Measurements from ENCODE around the gene DIPK1A.

DIPK1A gene

GRCh38 chr1:92808381-92808780 lies 152.9 kb downstream of the DIPK1A start:
- no peaks in the 10 kb centered on the region for H3K36me3 ChIP-seq (ENCODE audit: insufficient read depth, low read length)
- no peak overlapping the region for H2AFZ ChIP-seq (ENCODE audit: low read length)
- H3K9me3 ChIP-seq (ENCODE audit: low read length): peaks cover 7% of the 10 kb centered on the region
- TF ChIP-seq CTCF (IDR thresholded peaks at IDR 0.05; ENCODE audit: low read length) (no peak), EZH2 (IDR thresholded peaks at IDR 0.05; ENCODE audit: borderline replicate concordance, low read length) (no peak)
- no peaks in the 10 kb centered on the region for H3K79me2 ChIP-seq (ENCODE audit: insufficient read depth, low read length)
- H3K9ac ChIP-seq (ENCODE audit: low read length): no peak overlapping the region
- no peaks in the 10 kb centered on the region; the same call in 1 of the 2 replicates for H3K27me3 ChIP-seq (ENCODE audit: insufficient read depth, low read length)
- no peak overlapping the region for H3K27ac ChIP-seq (ENCODE audit: low read depth, low read length, poor library complexity, severe bottlenecking)
- no peaks in the 10 kb centered on the region for H3K9me2 ChIP-seq (ENCODE audit: low read depth, low read length)
- H3F3A ChIP-seq (ENCODE audit: insufficient read depth, low read length): no peaks in the 10 kb centered on the region
- H3K4me2 ChIP-seq (ENCODE audit: low read length): no peak overlapping the region
- no peak overlapping the region for H3K4me3 ChIP-seq (ENCODE audit: low read depth, low read length, poor library complexity, severe bottlenecking)
- no peaks in the 10 kb centered on the region for H4K20me1 ChIP-seq (ENCODE audit: insufficient read depth, low read length)
- H3K4me1 ChIP-seq (ENCODE audit: insufficient read depth, low read length, severe bottlenecking): no peaks in the 10 kb centered on the region

- H3K27ac ChIP-seq (ENCODE audit: low read depth, low read length, poor library complexity, severe bottlenecking): no peak overlapping the region
- H4K20me1 ChIP-seq (ENCODE audit: insufficient read depth, low read length): no peaks in the 10 kb centered on the region
- no peaks in the 10 kb centered on the region for H3F3A ChIP-seq (ENCODE audit: insufficient read depth, low read length)
- H3K36me3 ChIP-seq (ENCODE audit: insufficient read depth, low read length): no peaks in the 10 kb centered on the region
- no peaks in the 10 kb centered on the region for H3K79me2 ChIP-seq (ENCODE audit: insufficient read depth, low read length)
- TF ChIP-seq CTCF (IDR thresholded peaks at IDR 0.05; ENCODE audit: low read length) (no peak), EZH2 (IDR thresholded peaks at IDR 0.05; ENCODE audit: borderline replicate concordance, low read length) (no peak)
- no peaks in the 10 kb centered on the region; the same call in 1 of the 2 replicates for H3K27me3 ChIP-seq (ENCODE audit: insufficient read depth, low read length)
- H3K4me2 ChIP-seq (ENCODE audit: low read length): no peak overlapping the region
- no peak overlapping the region for H3K4me3 ChIP-seq (ENCODE audit: low read depth, low read length, poor library complexity, severe bottlenecking)
- no peak overlapping the region for H2AFZ ChIP-seq (ENCODE audit: low read length)
- H3K9me3 ChIP-seq (ENCODE audit: low read length): peaks cover 7% of the 10 kb centered on the region
- no peaks in the 10 kb centered on the region for H3K4me1 ChIP-seq (ENCODE audit: insufficient read depth, low read length, severe bottlenecking)
- no peaks in the 10 kb centered on the region for H3K9me2 ChIP-seq (ENCODE audit: low read depth, low read length)
- H3K9ac ChIP-seq (ENCODE audit: low read length): no peak overlapping the region
These were observed 156.0 kb downstream of the DIPK1A start for GRCh38 chr1:92805216-92805615.

GRCh38 chr1:92804721-92805201 lies 156.5 kb downstream of the DIPK1A start:
- no peaks in the 10 kb centered on the region for H4K20me1 ChIP-seq (ENCODE audit: insufficient read depth, low read length)
- H3K4me2 ChIP-seq (ENCODE audit: low read length): no peak overlapping the region
- peaks cover 7% of the 10 kb centered on the region for H3K9me3 ChIP-seq (ENCODE audit: low read length)
- no peaks in the 10 kb centered on the region for H3K36me3 ChIP-seq (ENCODE audit: insufficient read depth, low read length)
- H3K27me3 ChIP-seq (ENCODE audit: insufficient read depth, low read length): no peaks in the 10 kb centered on the region; the same call in 1 of the 2 replicates
- no peak overlapping the region for H3K27ac ChIP-seq (ENCODE audit: low read depth, low read length, poor library complexity, severe bottlenecking)
- H3K4me3 ChIP-seq (ENCODE audit: low read depth, low read length, poor library complexity, severe bottlenecking): no peak overlapping the region
- H3K9ac ChIP-seq (ENCODE audit: low read length): no peak overlapping the region
- no peak overlapping the region for H2AFZ ChIP-seq (ENCODE audit: low read length)
- H3F3A ChIP-seq (ENCODE audit: insufficient read depth, low read length): no peaks in the 10 kb centered on the region
- H3K9me2 ChIP-seq (ENCODE audit: low read depth, low read length): no peaks in the 10 kb centered on the region
- no peaks in the 10 kb centered on the region for H3K79me2 ChIP-seq (ENCODE audit: insufficient read depth, low read length)
- TF ChIP-seq CTCF (IDR thresholded peaks at IDR 0.05; ENCODE audit: low read length): no peak
- no peak for TF ChIP-seq EZH2 (IDR thresholded peaks at IDR 0.05; ENCODE audit: borderline replicate concordance, low read length)
- no peaks in the 10 kb centered on the region for H3K4me1 ChIP-seq (ENCODE audit: insufficient read depth, low read length, severe bottlenecking)
